Esophagus muscularis mucosa (tissue), 4 donors: ENCODE data around the gene DDX31.

Experiments used
- EP300 ChIP-seq: sonication (generic); formaldehyde crosslinking; IDR thresholded peaks from one replicate; pipeline ENCODE4 v1.6.1; 2017; ENCODE audit warnings: antibody characterized with exemption
- POLR2A ChIP-seq: fragments of 450-650 bp; IDR thresholded peaks from one replicate; pipeline ENCODE4 v1.6.1; 2017; ENCODE audit warnings: antibody characterized with exemption, moderate library complexity, mild to moderate bottlenecking, low read depth
- POLR2AphosphoS5 ChIP-seq, 2 donors: sonication (generic); formaldehyde crosslinking; IDR thresholded peaks; one replicate each; pipeline ENCODE4 v1.6.1; 2017; ENCODE audit warnings: antibody characterized with exemption in 2 of 2
- TF ChIP-seq, protein P1 (sequence below), 3 experiments: fragments of 200-600 bp in 2 of 3; fragments of 450-650 bp in 1 of 3; sonication (generic) in 2 of 3; IDR thresholded peaks; one replicate each; pipeline ENCODE4 v1.5.1; 2017 to 2019; ENCODE audit warnings: antibody characterized with exemption in 3 of 3, mild to moderate bottlenecking in 2 of 3, moderate library complexity in 1 of 3

DNA sequence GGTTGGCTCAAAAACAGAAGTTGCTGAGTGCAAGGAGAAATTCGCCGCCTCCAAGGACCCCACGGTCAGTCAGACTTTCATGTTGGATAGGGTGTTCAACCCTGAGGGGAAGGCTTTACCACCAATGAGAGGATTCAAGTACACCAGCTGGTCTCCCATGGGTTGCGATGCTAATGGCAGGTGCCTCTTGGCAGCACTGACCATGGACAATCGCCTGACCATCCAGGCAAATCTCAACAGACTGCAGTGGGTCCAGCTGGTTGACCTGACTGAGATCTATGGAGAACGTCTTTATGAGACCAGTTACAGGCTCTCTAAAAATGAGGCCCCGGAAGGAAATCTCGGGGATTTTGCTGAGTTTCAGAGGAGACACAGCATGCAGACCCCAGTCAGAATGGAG lies 8.2 kb upstream of the DDX31 start:
- TF ChIP-seq POLR2A: no peak
- TF ChIP-seq, protein P1, sequence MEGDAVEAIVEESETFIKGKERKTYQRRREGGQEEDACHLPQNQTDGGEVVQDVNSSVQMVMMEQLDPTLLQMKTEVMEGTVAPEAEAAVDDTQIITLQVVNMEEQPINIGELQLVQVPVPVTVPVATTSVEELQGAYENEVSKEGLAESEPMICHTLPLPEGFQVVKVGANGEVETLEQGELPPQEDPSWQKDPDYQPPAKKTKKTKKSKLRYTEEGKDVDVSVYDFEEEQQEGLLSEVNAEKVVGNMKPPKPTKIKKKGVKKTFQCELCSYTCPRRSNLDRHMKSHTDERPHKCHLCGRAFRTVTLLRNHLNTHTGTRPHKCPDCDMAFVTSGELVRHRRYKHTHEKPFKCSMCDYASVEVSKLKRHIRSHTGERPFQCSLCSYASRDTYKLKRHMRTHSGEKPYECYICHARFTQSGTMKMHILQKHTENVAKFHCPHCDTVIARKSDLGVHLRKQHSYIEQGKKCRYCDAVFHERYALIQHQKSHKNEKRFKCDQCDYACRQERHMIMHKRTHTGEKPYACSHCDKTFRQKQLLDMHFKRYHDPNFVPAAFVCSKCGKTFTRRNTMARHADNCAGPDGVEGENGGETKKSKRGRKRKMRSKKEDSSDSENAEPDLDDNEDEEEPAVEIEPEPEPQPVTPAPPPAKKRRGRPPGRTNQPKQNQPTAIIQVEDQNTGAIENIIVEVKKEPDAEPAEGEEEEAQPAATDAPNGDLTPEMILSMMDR (IDR thresholded peaks at IDR 0.05): no peak
- TF ChIP-seq POLR2AphosphoS5 (IDR thresholded peaks at IDR 0.05): no peak
- no peak for TF ChIP-seq EP300
